Left ventricle myocardium inferior (tissue), 1 donor: ENCODE data around the gene RGS14. TPM values are rescaled to one million over a fixed set of nuclear protein-coding genes. Genes with fewer than 3 reads are reported as not detected.

Source experiments
- DNase-seq: peaks from one replicate; pipeline ENCODE4 v3.0.0-alpha.2; 2020
- H3K27ac ChIP-seq: fragments of 200-600 bp; replicated peaks from 2 replicates; pipeline ENCODE4 v1.8.0; 2021
- H3K27me3 ChIP-seq: fragments of 200-600 bp; 2 replicates; pipeline ENCODE4 v1.8.0; 2021; ENCODE audit warnings: low read depth
- H3K36me3 ChIP-seq: fragments of 200-600 bp; 2 replicates; pipeline ENCODE4 v1.8.0; 2021
- H3K4me1 ChIP-seq: fragments of 200-600 bp; 2 replicates; pipeline ENCODE4 v1.8.0; 2021
- H3K4me3 ChIP-seq: fragments of 200-600 bp; 2 replicates; pipeline ENCODE4 v1.8.0; 2021; ENCODE audit warnings: mild to moderate bottlenecking, moderate library complexity
- H3K9me3 ChIP-seq: fragments of 200-600 bp; replicated peaks from 2 replicates; pipeline ENCODE4 v1.8.0; 2021
- CTCF ChIP-seq: fragments of 200-600 bp; IDR thresholded peaks from 2 replicates; pipeline ENCODE4 v1.8.0; 2021; ENCODE audit warnings: antibody characterized with exemption, mild to moderate bottlenecking, borderline replicate concordance
- intact Hi-C: fragments of 100-400 bp; cut with micrococcal nuclease; formaldehyde crosslinking; loops from one replicate; pipeline ENCODE4 v1.11.0; 2022
- total RNA-seq: library from RNA; stranded (reverse); fragmentation: NEBNext Ultra II Directional; extraction: Animal tissue kit (Norgen Biotek cat#: 25700); gene quantifications from one replicate; pipeline ENCODE4 v1.2.1, GENCODE V29; 2021
- donor health status: DM: no; HTN: yes; CAD: no; lungs with severe emphysema.

RGS14 gene
- total RNA-seq, 1 donor from 2014 or later, result 4.6 TPM

- no peak for TF ChIP-seq CTCF
These were observed 36.8 kb upstream of the RGS14 start for GRCh38 chr5:177320879-177321278.

GRCh38 chr5:177325868-177326381 is 31.8 kb upstream of the RGS14 start:
- no peaks in the 10 kb centered on the region for H3K27me3 ChIP-seq
- H3K4me1 ChIP-seq, result peaks cover 15% of the 10 kb centered on the region
- H3K9me3 ChIP-seq, result no peaks in the 10 kb centered on the region
- no peak overlapping the region for H3K4me3 ChIP-seq
- DNase-seq, result no peak
- intact Hi-C loops, result no loop called here
- no peak overlapping the region for H3K27ac ChIP-seq
- TF ChIP-seq CTCF, result no peak
- H3K36me3 ChIP-seq, result peaks cover 22% of the 10 kb centered on the region

More at GRCh38 chr5:177320879-177321278, 36.8 kb upstream of the RGS14 start:
- no peak overlapping the region for H3K4me3 ChIP-seq
- H3K27ac ChIP-seq, result no peak overlapping the region
- no peaks in the 10 kb centered on the region for H3K27me3 ChIP-seq
- H3K4me1 ChIP-seq, result no peaks in the 10 kb centered on the region
- no peaks in the 10 kb centered on the region for H3K9me3 ChIP-seq
- peaks cover 4% of the 10 kb centered on the region for H3K36me3 ChIP-seq
- DNase-seq, result no peak
- intact Hi-C loops, result no loop called here

- DNase-seq, result peak; percentile 50
- no peak for TF ChIP-seq CTCF
- H3K9me3 ChIP-seq, result no peaks in the 10 kb centered on the region
- H3K4me1 ChIP-seq, result peaks cover 15% of the 10 kb centered on the region
- peak overlapping the region; percentile 72 for H3K27ac ChIP-seq
- intact Hi-C loops, result no loop called here
- H3K27me3 ChIP-seq, result no peaks in the 10 kb centered on the region
- peaks cover 39% of the 10 kb centered on the region for H3K36me3 ChIP-seq
- no peak overlapping the region for H3K4me3 ChIP-seq
These were observed 29.9 kb upstream of the RGS14 start for GRCh38 chr5:177327539-177328522.

- Histone ChIP-seq H3K4me1 (peaks cover 15% of the 10 kb centered on the region), H3K27ac (no peak overlapping the region), H3K4me3 (no peak overlapping the region), H3K36me3 (peaks cover 48% of the 10 kb centered on the region), H3K27me3 (no peaks in the 10 kb centered on the region), H3K9me3 (no peaks in the 10 kb centered on the region)
- TF ChIP-seq CTCF, result no peak
- DNase-seq, result peak; percentile 1
- intact Hi-C loops, result no loop called here
These were observed 29.0 kb upstream of the RGS14 start for GRCh38 chr5:177328545-177329231.

- peaks cover 60% of the 10 kb centered on the region for H3K36me3 ChIP-seq
These were observed 27.8 kb upstream of the RGS14 start for GRCh38 chr5:177329883-177330282.

More at GRCh38 chr5:177329883-177330282, 27.8 kb upstream of the RGS14 start:
- TF ChIP-seq CTCF, result no peak
- H3K27me3 ChIP-seq, result no peaks in the 10 kb centered on the region
- peaks cover 24% of the 10 kb centered on the region for H3K4me1 ChIP-seq
- intact Hi-C loops, result no loop called here
- no peak overlapping the region for H3K27ac ChIP-seq
- H3K9me3 ChIP-seq, result no peaks in the 10 kb centered on the region
- peak; percentile 3 for DNase-seq
- no peak overlapping the region for H3K4me3 ChIP-seq
